Testis (tissue), 3 donors: ENCODE results near the gene ANK2. TPM values are rescaled to one million over a fixed set of nuclear protein-coding genes. Genes with fewer than 3 reads are reported as not detected.

ENCODE experiments used
- DNase-seq: peaks from one replicate; pipeline ENCODE4 v3.0.0-alpha.2; 2019
- H3K27ac ChIP-seq, 2 donors: fragments of 200-600 bp; sonication (generic); one replicate each; pipeline ENCODE4 v1.5.1; 2019
- H3K27me3 ChIP-seq: fragments of 200-600 bp; sonication (generic); one replicate; pipeline ENCODE4 v1.5.1; 2019
- H3K36me3 ChIP-seq: fragments of 200-600 bp; sonication (generic); one replicate; pipeline ENCODE4 v1.5.1; 2017; ENCODE audit warnings: low read depth; ENCODE audit errors: missing control alignments
- H3K4me1 ChIP-seq: fragments of 200-600 bp; sonication (generic); one replicate; pipeline ENCODE4 v1.5.1; 2019
- H3K4me3 ChIP-seq, 2 donors: fragments of 200-600 bp; sonication (generic); one replicate each; pipeline ENCODE4 v1.5.1; 2017 to 2019
- H3K9me3 ChIP-seq: fragments of 200-600 bp; sonication (generic); one replicate; pipeline ENCODE4 v1.5.1; 2017
- POLR2A ChIP-seq: fragments of 450-650 bp; IDR thresholded peaks from one replicate; pipeline ENCODE4 v1.6.1; 2017; ENCODE audit warnings: antibody characterized with exemption, mild to moderate bottlenecking, moderate library complexity
- WGBS, 2 donors: methylation state at CpG; one replicate each; pipeline ENCODE4 v1.1.5; 2018; 5-methylcytosine and 5-hydroxymethylcytosine counted together
- intact Hi-C: fragments of 100-400 bp; cut with DNase I; formaldehyde crosslinking; loops from one replicate; pipeline ENCODE4 v1.15.1; 2023; ENCODE audit warnings: low total_unique reads
- polyA plus RNA-seq: library from polyadenylated mRNA; stranded (reverse); fragments of 350-450 nt; fragmentation: Illumina TruSeq; extraction: RNeasy Lipid Tissue Mini Kit (QIAGEN cat#74804); gene quantifications from one replicate; pipeline ENCODE4 v1.2.3, GENCODE V29; 2014; ENCODE audit warnings: low read depth, low replicate concordance; ENCODE audit not compliant: insufficient read depth
- total RNA-seq, 2 donors: library from RNA; depleted of rRNA; stranded (reverse); fragments of >200 nt; gene quantifications; one replicate each; pipeline ENCODE4 v1.2.3, GENCODE V29; 2016
- TF ChIP-seq, protein P1 (sequence below), 3 experiments: fragments of 450-650 bp in 2 of 3; fragments of 200-600 bp in 1 of 3; sonication (generic) in 1 of 3; IDR thresholded peaks; one replicate each; pipeline ENCODE4 v1.5.1; 2016 to 2019; ENCODE audit warnings: antibody characterized with exemption in 3 of 3, mild to moderate bottlenecking in 2 of 3, moderate library complexity in 1 of 3

Gene ANK2
- total and polyA plus RNA-seq, 3 donors from 2014 or later = 28.0 to 40.0 (median 28.6) TPM

DNA sequence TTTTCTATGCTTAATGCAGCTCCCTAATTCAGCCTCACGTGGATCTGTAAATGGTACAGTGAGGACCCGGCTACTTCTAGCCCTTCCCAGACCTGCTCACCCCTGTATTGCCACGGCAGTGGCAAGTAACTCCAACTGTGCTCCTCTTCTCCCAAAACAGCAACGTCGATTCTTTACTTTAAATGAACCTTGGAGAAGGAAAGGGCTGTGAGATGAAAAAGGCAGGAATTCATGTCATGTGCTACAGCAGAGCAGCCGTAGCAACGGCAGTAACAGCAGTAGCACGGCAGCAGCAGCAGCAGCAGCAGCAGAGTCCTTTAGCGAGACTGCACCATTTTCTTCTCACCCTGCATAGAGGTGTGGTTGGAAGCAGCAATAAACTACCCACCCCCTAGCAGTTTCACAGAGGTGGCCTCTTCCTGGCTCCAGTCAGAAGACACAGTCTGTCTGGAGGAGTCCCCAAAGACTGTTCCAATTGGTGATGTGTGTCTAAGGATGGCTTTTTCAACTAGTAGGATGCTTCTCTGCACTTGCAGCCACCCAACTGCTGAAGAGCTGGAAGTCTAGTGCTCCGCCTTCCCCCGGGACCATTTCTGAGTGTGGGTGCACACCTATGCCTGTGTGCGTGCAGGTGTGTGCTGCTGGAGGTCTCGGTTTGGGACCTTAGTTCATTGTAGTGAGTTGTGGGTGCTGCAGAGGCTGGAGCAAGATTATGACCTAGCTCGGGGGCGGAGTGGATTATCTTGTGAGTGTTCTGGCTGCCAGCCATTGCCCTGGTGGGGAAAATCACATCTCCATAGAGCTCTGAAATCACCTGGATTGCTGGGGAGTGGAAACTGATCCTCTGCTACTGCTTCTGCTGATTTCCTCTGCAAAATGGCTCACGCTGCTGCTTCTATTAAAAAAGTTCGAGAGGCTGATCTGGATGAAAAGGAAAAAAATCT, 67.2 kb downstream of the ANK2 start:
- no peaks in the 10 kb centered on the region for H3K36me3 ChIP-seq
- H3K27me3 ChIP-seq = no peaks in the 10 kb centered on the region
- H3K4me3 ChIP-seq = no peak overlapping the region
- no peaks in the 10 kb centered on the region for H3K9me3 ChIP-seq
- intact Hi-C loops = no loop called here
- no peak overlapping the region for H3K27ac ChIP-seq
- no peaks in the 10 kb centered on the region for H3K4me1 ChIP-seq
- WGBS, 2 donors = 35 to 52% methylated on average over 14 to 17 of the region's 17 CpGs
- no peak for TF ChIP-seq POLR2A
- TF ChIP-seq, protein P1, sequence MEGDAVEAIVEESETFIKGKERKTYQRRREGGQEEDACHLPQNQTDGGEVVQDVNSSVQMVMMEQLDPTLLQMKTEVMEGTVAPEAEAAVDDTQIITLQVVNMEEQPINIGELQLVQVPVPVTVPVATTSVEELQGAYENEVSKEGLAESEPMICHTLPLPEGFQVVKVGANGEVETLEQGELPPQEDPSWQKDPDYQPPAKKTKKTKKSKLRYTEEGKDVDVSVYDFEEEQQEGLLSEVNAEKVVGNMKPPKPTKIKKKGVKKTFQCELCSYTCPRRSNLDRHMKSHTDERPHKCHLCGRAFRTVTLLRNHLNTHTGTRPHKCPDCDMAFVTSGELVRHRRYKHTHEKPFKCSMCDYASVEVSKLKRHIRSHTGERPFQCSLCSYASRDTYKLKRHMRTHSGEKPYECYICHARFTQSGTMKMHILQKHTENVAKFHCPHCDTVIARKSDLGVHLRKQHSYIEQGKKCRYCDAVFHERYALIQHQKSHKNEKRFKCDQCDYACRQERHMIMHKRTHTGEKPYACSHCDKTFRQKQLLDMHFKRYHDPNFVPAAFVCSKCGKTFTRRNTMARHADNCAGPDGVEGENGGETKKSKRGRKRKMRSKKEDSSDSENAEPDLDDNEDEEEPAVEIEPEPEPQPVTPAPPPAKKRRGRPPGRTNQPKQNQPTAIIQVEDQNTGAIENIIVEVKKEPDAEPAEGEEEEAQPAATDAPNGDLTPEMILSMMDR (IDR thresholded peaks at IDR 0.05) = no peak
- no peak for DNase-seq

DNA sequence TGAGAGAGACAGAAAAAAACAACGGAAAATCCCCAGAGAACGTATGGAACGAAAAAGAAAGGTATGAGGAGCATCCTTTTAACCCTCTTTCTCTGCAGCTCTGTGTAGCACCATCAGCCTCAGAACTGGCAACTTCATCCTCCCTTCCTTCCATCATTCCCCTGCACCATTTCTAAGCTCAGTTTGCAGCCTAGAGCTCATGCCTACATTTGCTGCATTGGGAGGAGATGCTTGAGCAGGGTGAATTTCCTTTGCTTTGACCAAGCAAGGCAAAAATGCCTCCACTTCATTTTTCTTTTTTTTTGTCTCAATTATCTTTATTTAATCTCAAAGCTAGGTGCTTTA, 67.9 kb downstream of the ANK2 start:
- intact Hi-C loops = no loop called here
- no peaks in the 10 kb centered on the region for H3K36me3 ChIP-seq
- no peaks in the 10 kb centered on the region for H3K4me1 ChIP-seq
- H3K9me3 ChIP-seq = no peaks in the 10 kb centered on the region
- WGBS, 2 donors = 68 to 76% methylated on average over 3 of the region's 3 CpGs
- no peak for DNase-seq
- no peaks in the 10 kb centered on the region for H3K27me3 ChIP-seq
- TF ChIP-seq, protein P1 (IDR thresholded peaks at IDR 0.05) = no peak
- TF ChIP-seq POLR2A = no peak
- no peak overlapping the region for H3K4me3 ChIP-seq
- H3K27ac ChIP-seq = no peak overlapping the region

DNA sequence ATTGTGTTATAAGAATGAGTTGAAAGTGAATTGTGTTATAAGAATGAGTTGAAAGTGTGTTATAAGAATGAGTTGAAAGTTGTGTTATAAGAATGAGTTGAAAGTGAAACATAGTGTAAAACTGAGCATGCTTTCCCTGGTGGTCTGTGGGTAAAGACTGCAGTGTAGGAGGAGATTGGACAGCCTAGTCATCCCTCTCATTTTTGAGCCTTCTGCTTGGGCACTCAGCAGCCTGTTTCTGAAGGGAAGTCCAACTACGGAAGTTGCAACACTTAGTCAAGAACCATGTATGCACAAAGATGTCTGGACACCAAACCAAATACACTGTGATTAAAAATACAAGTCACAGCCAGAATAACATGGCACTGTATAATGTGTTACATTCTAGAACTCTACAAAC, 72.6 kb downstream of the ANK2 start:
- intact Hi-C loops = no loop called here
- no peaks in the 10 kb centered on the region for H3K36me3 ChIP-seq
- no peak for DNase-seq
- WGBS, 2 donors = 90 to 96% methylated on average over 1 of the region's 1 CpG
- TF ChIP-seq POLR2A = no peak
- TF ChIP-seq, protein P1 (IDR thresholded peaks at IDR 0.05) = no peak
- H3K27ac ChIP-seq = no peak overlapping the region
- H3K27me3 ChIP-seq = no peaks in the 10 kb centered on the region
- H3K4me3 ChIP-seq = no peak overlapping the region
- H3K9me3 ChIP-seq = no peaks in the 10 kb centered on the region
- H3K4me1 ChIP-seq = no peaks in the 10 kb centered on the region

DNA sequence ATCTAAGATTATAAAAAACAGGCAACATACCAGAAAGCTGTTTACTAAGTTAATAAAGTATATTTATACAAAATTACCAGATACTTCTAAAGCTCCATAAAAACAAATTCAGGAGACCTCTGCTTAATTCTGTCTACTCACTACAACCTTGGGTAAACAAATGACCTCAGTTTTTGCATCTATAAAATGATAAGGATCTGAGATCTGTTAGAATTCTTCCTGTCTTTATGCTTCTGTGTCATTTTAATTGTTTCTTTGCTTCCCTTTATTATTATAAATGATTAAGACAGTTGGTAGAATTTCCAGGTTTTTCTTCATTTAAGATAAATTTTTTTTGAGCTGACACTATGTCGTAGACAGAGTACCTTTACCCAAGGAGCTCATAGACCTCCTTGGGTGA, 76.0 kb downstream of the ANK2 start:
- H3K4me3 ChIP-seq = no peak overlapping the region
- H3K36me3 ChIP-seq = no peaks in the 10 kb centered on the region
- TF ChIP-seq POLR2A = no peak
- TF ChIP-seq, protein P1 (IDR thresholded peaks at IDR 0.05) = no peak
- H3K27ac ChIP-seq = no peak overlapping the region
- H3K9me3 ChIP-seq = no peaks in the 10 kb centered on the region
- 100% methylated on average over 1 of the region's 1 CpG for WGBS, 2 donors
- H3K27me3 ChIP-seq = no peaks in the 10 kb centered on the region
- DNase-seq = no peak
- H3K4me1 ChIP-seq = no peaks in the 10 kb centered on the region
- intact Hi-C loops = no loop called here

DNA sequence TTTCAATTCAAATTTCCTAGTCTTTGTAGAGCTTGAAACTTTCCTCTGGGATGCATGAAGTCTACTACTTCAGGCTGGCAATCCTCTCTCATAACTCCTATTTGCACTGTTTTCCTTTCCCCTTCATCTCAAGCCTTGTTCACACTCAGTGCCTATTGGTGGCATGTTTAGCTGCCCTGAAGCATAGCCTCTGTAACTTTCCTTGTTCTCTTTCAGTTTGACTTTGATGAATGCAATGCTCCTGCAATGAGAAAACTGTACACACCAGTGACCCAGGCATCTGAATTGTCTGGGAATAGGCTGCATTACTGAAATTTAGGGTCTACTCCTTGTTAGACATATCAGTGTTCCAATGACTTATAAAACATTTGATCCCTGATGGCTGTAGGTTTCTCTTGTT, 81.7 kb downstream of the ANK2 start:
- no peak overlapping the region for H3K4me3 ChIP-seq
- intact Hi-C loops = no loop called here
- H3K4me1 ChIP-seq = no peaks in the 10 kb centered on the region
- H3K27ac ChIP-seq = no peak overlapping the region
- TF ChIP-seq POLR2A = no peak
- TF ChIP-seq, protein P1 (IDR thresholded peaks at IDR 0.05) = no peak
- H3K9me3 ChIP-seq = no peaks in the 10 kb centered on the region
- no peak for DNase-seq
- H3K27me3 ChIP-seq = no peaks in the 10 kb centered on the region
- no peaks in the 10 kb centered on the region for H3K36me3 ChIP-seq
